Tongue (tissue), 2 donors: ENCODE measurements around the gene LCK. TPM values are rescaled to one million over a fixed set of nuclear protein-coding genes. Genes with fewer than 3 reads are reported as not detected.
"Not testable (repeated sequence)": the region's sequence is repeated elsewhere in the genome, so short reads cannot be mapped to it uniquely, and the experiment has no call there.

Source experiments
- DNase-seq: peaks from one replicate; pipeline ENCODE4 v3.0.0-alpha.2; 2015
- total RNA-seq: library from RNA; depleted of rRNA; stranded (reverse); fragments of >200 nt; gene quantifications from one replicate; pipeline ENCODE4 v1.2.3, GENCODE V29; 2014

Gene LCK
- total RNA-seq, 1 donor from 2014 or later = 1.3 TPM

- no peak for DNase-seq
These were observed 23.7 kb downstream of the LCK start for GRCh38 chr1:32274646-32275340.

GRCh38 chr1:32275424-32275823 lies 24.4 kb downstream of the LCK start:
- DNase-seq = peak; percentile 40

GRCh38 chr1:32276032-32276782 lies 25.1 kb downstream of the LCK start:
- DNase-seq = peak; percentile 29

GRCh38 chr1:32284777-32285176 lies 33.7 kb downstream of the LCK start:
- not testable (repeated sequence) for DNase-seq

- DNase-seq = no peak
These were observed 34.6 kb downstream of the LCK start for GRCh38 chr1:32285658-32286057.

GRCh38 chr1:32286763-32287162 lies 35.7 kb downstream of the LCK start:
- no peak for DNase-seq

GRCh38 chr1:32289256-32289655 lies 38.2 kb downstream of the LCK start:
- DNase-seq = no peak

GRCh38 chr1:32291145-32291707 lies 40.2 kb downstream of the LCK start:
- no peak for DNase-seq

GRCh38 chr1:32291708-32292538 lies 40.9 kb downstream of the LCK start, which contains the start of gene HDAC1:
Gene HDAC1 (plus strand): TSS chr1:32292083. CDS start chr1:32292170, 87 bp downstream.
- peak; percentile 95 for DNase-seq

- not testable (repeated sequence) for DNase-seq
These were observed 47.1 kb downstream of the LCK start for GRCh38 chr1:32298211-32298610.

GRCh38 chr1:32299327-32299726 lies 48.3 kb downstream of the LCK start:
- no peak for DNase-seq

GRCh38 chr1:32303358-32303757 lies 52.3 kb downstream of the LCK start:
- DNase-seq = no peak

- DNase-seq = no peak
These were observed 53.0 kb downstream of the LCK start for GRCh38 chr1:32303997-32304622.

- DNase-seq = no peak
These were observed 54.2 kb downstream of the LCK start for GRCh38 chr1:32305310-32305709.

- DNase-seq = no peak
These were observed 56.3 kb downstream of the LCK start for GRCh38 chr1:32307324-32307723.

GRCh38 chr1:32309960-32310359 lies 58.9 kb downstream of the LCK start:
- DNase-seq = no peak

GRCh38 chr1:32311709-32312393 lies 60.8 kb downstream of the LCK start:
- DNase-seq = no peak

GRCh38 chr1:32316903-32317277 lies 65.8 kb downstream of the LCK start:
- no peak for DNase-seq

- DNase-seq = no peak
These were observed 67.2 kb downstream of the LCK start for GRCh38 chr1:32318127-32318869.

GRCh38 chr1:32321712-32322291 lies 70.7 kb downstream of the LCK start:
- DNase-seq = no peak
